Activated CD4-positive, alpha-beta memory T cell treated with anti-CD3 and anti-CD28 coated beads for 36 hours (primary cell): ENCODE measurements around the gene NCKAP5. TPM values are rescaled to one million over a fixed set of nuclear protein-coding genes. Genes with fewer than 3 reads are reported as not detected.

ENCODE experiments used
- CTCF ChIA-PET: fragments of 350-600 bp; sonication (Branson Sonifier 250); formaldehyde crosslinking; loops from one replicate; lab custom pipeline; 2021; ENCODE audit warnings: antibody characterized with exemption, inconsistent platforms; lab: Charles Lee
- POLR2A ChIA-PET: fragments of 350-600 bp; sonication (Branson Sonifier 250); formaldehyde crosslinking; loops from one replicate; lab custom pipeline; 2021; ENCODE audit warnings: antibody characterized with exemption; lab: Charles Lee
- DNase-seq: peaks from one replicate; pipeline ENCODE4 v3.0.0-alpha.2; 2020
- H3K27ac Mint-ChIP-seq: one replicate; pipeline ENCODE4 v1.8.0; 2021; ENCODE audit warnings: mixed read lengths
- H3K27me3 Mint-ChIP-seq: one replicate; pipeline ENCODE4 v1.8.0; 2021; ENCODE audit warnings: mixed read lengths
- H3K36me3 Mint-ChIP-seq: one replicate; pipeline ENCODE4 v1.8.0; 2021; ENCODE audit warnings: mixed read lengths
- H3K4me1 Mint-ChIP-seq: one replicate; pipeline ENCODE4 v1.8.0; 2021; ENCODE audit warnings: low read depth, mixed read lengths
- H3K4me3 Mint-ChIP-seq: one replicate; pipeline ENCODE4 v1.8.0; 2021; ENCODE audit warnings: mild to moderate bottlenecking, mixed read lengths
- H3K9me3 Mint-ChIP-seq: one replicate; pipeline ENCODE4 v1.8.0; 2021; ENCODE audit warnings: mixed read lengths
- intact Hi-C: fragments of 100-400 bp; cut with micrococcal nuclease; formaldehyde crosslinking; loops from one replicate; pipeline ENCODE4 v1.15.1; 2023
- total RNA-seq, 2 experiments: library from RNA; stranded (reverse); gene quantifications; one replicate each; pipeline ENCODE4 v1.2.3, GENCODE V29; 2021

Gene NCKAP5
- total RNA-seq, 2 experiments from 2014 or later, result not detected

GRCh38 chr2:132896073-132896472, 672.2 kb downstream of the NCKAP5 start:
- intact Hi-C loops, result no loop called here
- no peaks in the 10 kb centered on the region for H3K27me3 Mint-ChIP-seq
- peaks cover 3% of the 10 kb centered on the region for H3K9me3 Mint-ChIP-seq
- no peaks in the 10 kb centered on the region for H3K36me3 Mint-ChIP-seq
- CTCF ChIA-PET, result no interaction called here
- no peak overlapping the region for H3K27ac Mint-ChIP-seq
- no peak overlapping the region for H3K4me3 Mint-ChIP-seq
- peaks cover 5% of the 10 kb centered on the region for H3K4me1 Mint-ChIP-seq
- POLR2A ChIA-PET, result no interaction called here
- DNase-seq, result no peak

GRCh38 chr2:132891498-132891897, 676.8 kb downstream of the NCKAP5 start:
- peaks cover 7% of the 10 kb centered on the region for H3K9me3 Mint-ChIP-seq
- no peaks in the 10 kb centered on the region for H3K36me3 Mint-ChIP-seq
- no peak overlapping the region for H3K27ac Mint-ChIP-seq
- no peak for DNase-seq
- CTCF ChIA-PET, result no interaction called here
- peaks cover 5% of the 10 kb centered on the region for H3K4me1 Mint-ChIP-seq
- H3K4me3 Mint-ChIP-seq, result no peak overlapping the region
- no peaks in the 10 kb centered on the region for H3K27me3 Mint-ChIP-seq
- POLR2A ChIA-PET, result no interaction called here
- intact Hi-C loops, result no loop called here

GRCh38 chr2:132886574-132886973, 681.7 kb downstream of the NCKAP5 start:
- Mint-ChIP-seq H3K9me3 (peaks cover 4% of the 10 kb centered on the region), H3K27me3 (no peaks in the 10 kb centered on the region), H3K27ac (no peak overlapping the region), H3K4me1 (no peaks in the 10 kb centered on the region), H3K36me3 (no peaks in the 10 kb centered on the region), H3K4me3 (no peak overlapping the region)
- ChIA-PET CTCF (no interaction called here), POLR2A (no interaction called here)
- no peak for DNase-seq
- intact Hi-C loops, result no loop called here

GRCh38 chr2:132884705-132885104, 683.6 kb downstream of the NCKAP5 start:
- ChIA-PET CTCF (no interaction called here), POLR2A (no interaction called here)
- H3K4me1 Mint-ChIP-seq, result no peaks in the 10 kb centered on the region
- DNase-seq, result no peak
- intact Hi-C loops, result no loop called here
- no peaks in the 10 kb centered on the region for H3K27me3 Mint-ChIP-seq
- no peak overlapping the region for H3K27ac Mint-ChIP-seq
- H3K9me3 Mint-ChIP-seq, result peaks cover 4% of the 10 kb centered on the region
- no peak overlapping the region for H3K4me3 Mint-ChIP-seq
- no peaks in the 10 kb centered on the region for H3K36me3 Mint-ChIP-seq

DNA sequence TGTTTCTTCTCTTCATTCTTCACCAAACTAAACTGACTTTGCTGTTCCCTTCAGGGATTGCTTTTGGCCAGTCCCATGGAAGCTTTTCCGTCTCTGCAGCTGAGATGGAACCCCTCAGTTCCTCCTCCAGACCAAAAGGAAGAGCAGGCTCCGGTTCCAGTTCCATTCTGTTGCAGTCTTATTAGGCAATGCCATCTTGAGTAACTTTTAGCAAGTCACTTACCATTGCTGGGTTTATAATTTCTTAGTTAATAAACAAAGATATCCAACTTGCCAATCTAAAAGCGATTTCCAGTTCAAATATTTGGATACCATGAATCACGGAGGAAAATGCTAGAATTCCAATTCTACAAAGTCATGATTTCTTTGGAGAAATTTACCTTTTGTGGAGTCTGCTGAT, 684.0 kb downstream of the NCKAP5 start:
- intact Hi-C loops, result no loop called here
- CTCF ChIA-PET, result no interaction called here
- H3K27me3 Mint-ChIP-seq, result no peaks in the 10 kb centered on the region

GRCh38 chr2:132883430-132883829, 684.8 kb downstream of the NCKAP5 start:
- H3K27me3 Mint-ChIP-seq, result no peaks in the 10 kb centered on the region
- ChIA-PET POLR2A (no interaction called here), CTCF (no interaction called here)
- H3K36me3 Mint-ChIP-seq, result no peaks in the 10 kb centered on the region
- intact Hi-C loops, result no loop called here
- H3K4me3 Mint-ChIP-seq, result no peak overlapping the region
- H3K27ac Mint-ChIP-seq, result no peak overlapping the region
- peaks cover 4% of the 10 kb centered on the region for H3K9me3 Mint-ChIP-seq
- no peak for DNase-seq
- H3K4me1 Mint-ChIP-seq, result no peaks in the 10 kb centered on the region

More for the DNA sequence above, 684.0 kb downstream of the NCKAP5 start:
- no peak overlapping the region for H3K4me3 Mint-ChIP-seq
- H3K36me3 Mint-ChIP-seq, result no peaks in the 10 kb centered on the region
- no peak for DNase-seq
- H3K4me1 Mint-ChIP-seq, result no peaks in the 10 kb centered on the region
- POLR2A ChIA-PET, result no interaction called here
- peaks cover 4% of the 10 kb centered on the region for H3K9me3 Mint-ChIP-seq
- no peak overlapping the region for H3K27ac Mint-ChIP-seq

DNA sequence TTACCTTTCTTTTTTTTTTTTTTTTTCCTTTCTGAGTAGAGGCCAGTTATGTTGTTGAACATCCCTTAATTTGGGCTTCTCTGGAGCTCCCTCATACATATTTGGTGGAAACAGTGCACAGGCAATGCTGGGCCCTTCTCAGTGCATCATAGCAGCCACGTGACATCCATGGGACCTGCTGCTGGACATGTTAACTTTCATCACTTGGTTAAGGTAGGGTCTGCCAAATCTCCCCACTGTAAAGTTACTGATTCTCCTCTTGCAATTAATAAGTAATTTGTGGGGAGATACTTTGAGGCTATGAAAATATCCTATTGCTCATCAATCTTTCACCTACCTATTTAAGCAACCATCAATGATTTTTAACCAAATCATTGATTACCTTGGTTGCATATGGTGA, 686.7 kb downstream of the NCKAP5 start:
- DNase-seq, result no peak
- Mint-ChIP-seq H3K36me3 (no peaks in the 10 kb centered on the region), H3K27ac (no peak overlapping the region), H3K27me3 (no peaks in the 10 kb centered on the region), H3K9me3 (no peaks in the 10 kb centered on the region), H3K4me3 (no peak overlapping the region), H3K4me1 (no peaks in the 10 kb centered on the region)
- ChIA-PET POLR2A (no interaction called here), CTCF (no interaction called here)
- intact Hi-C loops, result no loop called here

DNA sequence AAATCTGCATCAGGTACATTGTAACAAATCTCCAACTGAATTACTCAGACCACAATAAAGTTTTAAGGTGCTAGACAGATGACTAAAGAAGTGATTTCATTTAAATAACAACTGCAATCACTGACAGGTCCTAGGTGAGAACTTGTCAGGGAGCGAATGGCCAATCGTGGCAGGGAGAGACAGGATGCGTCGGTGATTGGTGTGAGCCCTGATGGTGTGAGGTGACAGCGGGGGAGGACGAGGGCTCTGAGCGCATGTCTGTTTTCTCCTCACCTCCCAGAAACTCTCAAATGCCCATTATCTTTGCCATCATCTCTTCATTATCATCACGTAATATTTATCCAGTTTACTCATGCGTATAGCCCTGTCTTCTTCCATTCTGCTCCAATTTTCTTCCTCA, 690.3 kb downstream of the NCKAP5 start:
- CTCF ChIA-PET, result no interaction called here
- intact Hi-C loops, result no loop called here
- no peaks in the 10 kb centered on the region for H3K4me1 Mint-ChIP-seq

GRCh38 chr2:132876745-132877391, 691.4 kb downstream of the NCKAP5 start:
- intact Hi-C loops, result no loop called here
- no peaks in the 10 kb centered on the region for H3K36me3 Mint-ChIP-seq
- no peaks in the 10 kb centered on the region for H3K27me3 Mint-ChIP-seq
- H3K27ac Mint-ChIP-seq, result no peak overlapping the region
- ChIA-PET CTCF (no interaction called here), POLR2A (no interaction called here)
- no peaks in the 10 kb centered on the region for H3K9me3 Mint-ChIP-seq
- no peak for DNase-seq
- no peak overlapping the region for H3K4me3 Mint-ChIP-seq
- no peaks in the 10 kb centered on the region for H3K4me1 Mint-ChIP-seq

More for the DNA sequence above, 690.3 kb downstream of the NCKAP5 start:
- POLR2A ChIA-PET, result no interaction called here
- no peaks in the 10 kb centered on the region for H3K36me3 Mint-ChIP-seq
- no peaks in the 10 kb centered on the region for H3K9me3 Mint-ChIP-seq
- H3K27ac Mint-ChIP-seq, result no peak overlapping the region
- DNase-seq, result no peak
- no peaks in the 10 kb centered on the region for H3K27me3 Mint-ChIP-seq
- no peak overlapping the region for H3K4me3 Mint-ChIP-seq

DNA sequence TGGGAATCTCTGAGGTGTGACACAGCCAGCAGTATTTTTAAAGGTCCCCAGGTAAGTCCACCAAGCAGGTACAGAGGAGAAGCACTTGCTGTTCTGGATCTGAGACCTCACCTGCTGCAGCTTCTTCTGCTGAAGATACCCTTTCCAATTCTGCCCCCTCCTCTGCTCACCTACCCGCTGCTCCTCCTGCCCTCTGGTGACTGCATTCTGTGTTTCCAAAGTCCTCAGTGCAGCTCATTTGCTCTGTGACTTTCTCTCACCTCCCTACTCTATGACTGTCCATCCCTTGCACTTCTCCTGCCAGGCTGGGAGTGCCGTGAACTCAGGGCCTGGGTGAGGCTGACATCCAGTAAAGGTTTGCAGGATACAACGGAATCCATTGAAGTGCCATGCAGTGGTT, 693.1 kb downstream of the NCKAP5 start:
- DNase-seq, result no peak
- Mint-ChIP-seq H3K9me3 (no peaks in the 10 kb centered on the region), H3K27me3 (no peaks in the 10 kb centered on the region), H3K36me3 (no peaks in the 10 kb centered on the region), H3K4me3 (no peak overlapping the region), H3K27ac (no peak overlapping the region), H3K4me1 (no peaks in the 10 kb centered on the region)
- intact Hi-C loops, result no loop called here
- ChIA-PET CTCF (interaction anchor here (0.6 kb wide), 1 partner anchor 102 kb away, joined by 4 read pairs; no protein-coding TSS in a partner anchor), POLR2A (no interaction called here)

DNA sequence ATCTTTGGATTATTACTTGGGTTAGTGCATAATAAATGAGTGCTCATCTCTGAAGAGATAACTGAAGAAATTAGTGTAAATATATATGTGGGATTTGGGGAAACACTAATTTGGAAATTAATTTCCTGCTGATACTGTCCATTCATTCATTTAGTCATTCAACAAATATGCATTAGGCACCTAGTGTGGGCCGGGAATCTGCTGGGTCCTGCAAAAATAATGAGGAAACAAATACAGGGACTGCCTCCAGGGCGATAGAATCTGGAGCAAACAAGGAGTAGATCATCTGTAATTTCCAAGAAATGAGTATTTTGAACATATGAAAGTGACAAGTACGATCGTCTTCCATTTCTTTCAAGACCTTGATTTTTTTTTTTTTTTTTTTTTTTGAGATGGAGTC, 694.5 kb downstream of the NCKAP5 start:
- Mint-ChIP-seq H3K36me3 (no peaks in the 10 kb centered on the region), H3K4me3 (no peak overlapping the region), H3K27me3 (no peaks in the 10 kb centered on the region), H3K27ac (no peak overlapping the region), H3K4me1 (no peaks in the 10 kb centered on the region), H3K9me3 (no peaks in the 10 kb centered on the region)
- ChIA-PET CTCF (no interaction called here), POLR2A (no interaction called here)
- intact Hi-C loops, result no loop called here
- no peak for DNase-seq

- Mint-ChIP-seq H3K4me1 (no peaks in the 10 kb centered on the region), H3K36me3 (no peaks in the 10 kb centered on the region), H3K27ac (no peak overlapping the region), H3K27me3 (no peaks in the 10 kb centered on the region), H3K9me3 (no peaks in the 10 kb centered on the region), H3K4me3 (no peak overlapping the region)
- DNase-seq, result no peak
- CTCF ChIA-PET, result no interaction called here
- POLR2A ChIA-PET, result no interaction called here
- intact Hi-C loops, result no loop called here
Observed at GRCh38 chr2:132871831-132872230, 696.4 kb downstream of the NCKAP5 start.

GRCh38 chr2:132863961-132864360, 704.3 kb downstream of the NCKAP5 start:
- no peak overlapping the region for H3K4me3 Mint-ChIP-seq
- no peak overlapping the region for H3K27ac Mint-ChIP-seq
- CTCF ChIA-PET, result no interaction called here
- intact Hi-C loops, result no loop called here
- no peaks in the 10 kb centered on the region for H3K27me3 Mint-ChIP-seq
- POLR2A ChIA-PET, result no interaction called here
- DNase-seq, result no peak
- no peaks in the 10 kb centered on the region for H3K9me3 Mint-ChIP-seq
- no peaks in the 10 kb centered on the region for H3K4me1 Mint-ChIP-seq
- no peaks in the 10 kb centered on the region for H3K36me3 Mint-ChIP-seq
